Nephron progenitor cell (in vitro differentiated cells): Measurements from ENCODE around the gene SUSD5.

Experiments
- DNase-seq: peaks from one replicate; pipeline ENCODE4 v3.0.0; 2021
- H3K27ac Mint-ChIP-seq: 2 replicates; pipeline ENCODE4 v1.8.0; 2021; ENCODE audit warnings: mild to moderate bottlenecking, moderate library complexity, mixed read lengths
- H3K27me3 Mint-ChIP-seq: 2 replicates; pipeline ENCODE4 v1.8.0; 2021; ENCODE audit warnings: mild to moderate bottlenecking, low read depth, mixed read lengths; ENCODE audit not compliant: poor library complexity
- H3K36me3 Mint-ChIP-seq: 2 replicates; pipeline ENCODE4 v1.8.0; 2021; ENCODE audit warnings: low read depth, mixed read lengths
- H3K4me1 Mint-ChIP-seq: 2 replicates; pipeline ENCODE4 v1.8.0; 2021; ENCODE audit warnings: mixed read lengths
- H3K4me3 Mint-ChIP-seq: 2 replicates; pipeline ENCODE4 v1.8.0; 2021; ENCODE audit warnings: mild to moderate bottlenecking, moderate library complexity, mixed read lengths
- H3K9me3 Mint-ChIP-seq: 2 replicates; pipeline ENCODE4 v1.8.0; 2021; ENCODE audit warnings: mild to moderate bottlenecking, moderate library complexity, mixed read lengths
- CTCF ChIP-seq: fragments of 200-600 bp; sonication (generic); IDR thresholded peaks from 2 replicates; pipeline ENCODE4 v1.5.0; 2021; ENCODE audit warnings: antibody characterized with exemption

Gene SUSD5

GRCh38 chr3:33130144-33130543, 88.5 kb downstream of the SUSD5 start:
- Mint-ChIP-seq H3K9me3 (no peaks in the 10 kb centered on the region), H3K36me3 (peaks cover 45% of the 10 kb centered on the region), H3K27me3 (no peaks in the 10 kb centered on the region), H3K4me3 (no peak overlapping the region), H3K4me1 (no peaks in the 10 kb centered on the region), H3K27ac (no peak overlapping the region)
- no peak for TF ChIP-seq CTCF
- DNase-seq = no peak

GRCh38 chr3:33128706-33129105, 89.9 kb downstream of the SUSD5 start:
- Mint-ChIP-seq H3K4me1 (no peaks in the 10 kb centered on the region), H3K27me3 (no peaks in the 10 kb centered on the region), H3K9me3 (no peaks in the 10 kb centered on the region), H3K27ac (no peak overlapping the region), H3K36me3 (peaks cover 43% of the 10 kb centered on the region), H3K4me3 (no peak overlapping the region)
- no peak for TF ChIP-seq CTCF
- DNase-seq = no peak

GRCh38 chr3:33125840-33126239, 92.8 kb downstream of the SUSD5 start:
- H3K9me3 Mint-ChIP-seq = no peaks in the 10 kb centered on the region
- no peaks in the 10 kb centered on the region for H3K27me3 Mint-ChIP-seq
- H3K4me3 Mint-ChIP-seq = no peak overlapping the region
- peaks cover 46% of the 10 kb centered on the region for H3K36me3 Mint-ChIP-seq
- no peak for TF ChIP-seq CTCF
- H3K4me1 Mint-ChIP-seq = no peaks in the 10 kb centered on the region
- DNase-seq = no peak
- H3K27ac Mint-ChIP-seq = no peak overlapping the region

GRCh38 chr3:33124638-33125037, 94.0 kb downstream of the SUSD5 start:
- H3K27ac Mint-ChIP-seq = peak overlapping the region; percentile 34
- H3K9me3 Mint-ChIP-seq = no peaks in the 10 kb centered on the region
- peaks cover 52% of the 10 kb centered on the region for H3K36me3 Mint-ChIP-seq

GRCh38 chr3:33122991-33123390, 95.6 kb downstream of the SUSD5 start:
- Mint-ChIP-seq H3K27me3 (peaks cover 3% of the 10 kb centered on the region), H3K4me3 (no peak overlapping the region), H3K27ac (peak overlapping the region; percentile 87), H3K9me3 (no peaks in the 10 kb centered on the region), H3K4me1 (peaks cover 17% of the 10 kb centered on the region), H3K36me3 (peaks cover 52% of the 10 kb centered on the region)
- no peak for TF ChIP-seq CTCF
- DNase-seq = no peak

More at GRCh38 chr3:33124638-33125037, 94.0 kb downstream of the SUSD5 start:
- no peak for TF ChIP-seq CTCF
- no peaks in the 10 kb centered on the region for H3K27me3 Mint-ChIP-seq
- DNase-seq = no peak
- peaks cover under 1% of the 10 kb centered on the region for H3K4me1 Mint-ChIP-seq
- H3K4me3 Mint-ChIP-seq = no peak overlapping the region

- H3K36me3 Mint-ChIP-seq = peaks cover 46% of the 10 kb centered on the region
- peaks cover 3% of the 10 kb centered on the region for H3K27me3 Mint-ChIP-seq
- H3K9me3 Mint-ChIP-seq = no peaks in the 10 kb centered on the region
- no peak overlapping the region for H3K27ac Mint-ChIP-seq
- H3K4me1 Mint-ChIP-seq = peaks cover 42% of the 10 kb centered on the region
- no peak for DNase-seq
- TF ChIP-seq CTCF = no peak
- no peak overlapping the region for H3K4me3 Mint-ChIP-seq
Measured at GRCh38 chr3:33119891-33120290, 98.7 kb downstream of the SUSD5 start.
